ENCODE data around the gene TMEM132C. TPM values are rescaled to one million over a fixed set of nuclear protein-coding genes. Genes with fewer than 3 reads are reported as not detected.

Gene TMEM132C
- total RNA-seq, 2 experiments from 2014 or later = not detected

GRCh38 chr12:128266541-128267130 is 334 bp upstream of the TMEM132C start:
- Mint-ChIP-seq H3K4me1 (ENCODE audit: low read depth) (peaks cover 3% of the 10 kb centered on the region), H3K36me3 (ENCODE audit: low read depth) (no peaks in the 10 kb centered on the region), H3K27me3 (peaks cover 47% of the 10 kb centered on the region), H3K27ac (no peak overlapping the region), H3K4me3 (no peak overlapping the region), H3K9me3 (peaks cover 4% of the 10 kb centered on the region)
- ChIA-PET CTCF (no interaction called here), POLR2A (no interaction called here)
- no peak for TF ChIP-seq CTCF (IDR thresholded peaks at IDR 0.05)
- intact Hi-C loops (cut with micrococcal nuclease) = no loop called here
- ATAC-seq = no peak
- DNase-seq = no peak

DNA sequence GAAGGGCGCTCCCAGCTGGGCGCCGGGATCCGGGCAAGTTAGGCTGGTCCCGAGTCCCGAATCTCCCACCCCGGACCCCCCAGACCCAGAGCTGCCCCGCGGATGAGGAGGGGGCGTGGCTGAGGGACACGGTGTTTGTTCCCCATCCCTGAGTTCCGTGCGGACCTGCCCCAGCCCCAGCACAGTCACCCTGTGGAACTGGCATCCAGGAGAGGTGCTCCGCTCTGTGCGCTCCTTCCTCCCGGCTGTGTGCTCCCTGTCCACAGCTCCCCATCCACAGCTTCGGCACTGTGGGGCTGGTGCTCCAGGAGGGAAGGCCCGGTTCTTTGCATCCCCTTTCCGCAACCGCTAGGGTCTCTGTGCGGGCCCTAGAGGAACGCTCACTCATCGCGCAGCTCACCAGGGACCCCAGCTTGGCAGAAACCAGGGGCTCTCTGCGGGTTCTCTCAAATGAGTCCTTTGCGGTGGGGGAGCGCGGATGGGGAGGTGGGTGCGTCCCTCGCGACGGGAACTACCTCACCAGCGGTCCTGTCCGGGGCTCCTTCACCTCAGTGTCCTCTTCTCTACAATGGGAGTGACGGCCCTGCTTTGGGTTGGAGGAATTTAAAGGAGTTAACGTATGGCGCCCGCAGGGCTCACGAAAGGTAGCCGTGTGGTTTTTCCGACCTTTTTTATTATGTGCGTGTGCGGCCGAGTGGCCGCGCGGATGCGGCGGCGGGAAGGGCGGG is 845 bp downstream of the TMEM132C start:
- DNase-seq = no peak
- Mint-ChIP-seq H3K27me3 (peaks cover 47% of the 10 kb centered on the region), H3K9me3 (peaks cover 4% of the 10 kb centered on the region), H3K36me3 (ENCODE audit: low read depth) (no peaks in the 10 kb centered on the region), H3K27ac (no peak overlapping the region), H3K4me3 (no peak overlapping the region), H3K4me1 (ENCODE audit: low read depth) (peaks cover 3% of the 10 kb centered on the region)
- CTCF ChIA-PET = interaction anchor here (3.8 kb wide), 1 partner anchor 8 kb away, joined by 14 read pairs; no protein-coding TSS in a partner anchor
- ATAC-seq = no peak
- intact Hi-C loops (cut with micrococcal nuclease) = no loop called here
- no peak for TF ChIP-seq CTCF (IDR thresholded peaks at IDR 0.05)
- POLR2A ChIA-PET = no interaction called here

GRCh38 chr12:128268379-128268995 is 1.5 kb downstream of the TMEM132C start:
- H3K27ac Mint-ChIP-seq = no peak overlapping the region
- no peaks in the 10 kb centered on the region for H3K36me3 Mint-ChIP-seq (ENCODE audit: low read depth)
- peaks cover 4% of the 10 kb centered on the region for H3K9me3 Mint-ChIP-seq
- intact Hi-C loops (cut with micrococcal nuclease) = no loop called here
- CTCF ChIA-PET = interaction anchor here (3.8 kb wide), 1 partner anchor 9 kb away, joined by 14 read pairs; no protein-coding TSS in a partner anchor
- ATAC-seq = no peak
- no peak overlapping the region for H3K4me3 Mint-ChIP-seq
- no peak for DNase-seq
- TF ChIP-seq CTCF (IDR thresholded peaks at IDR 0.05) = no peak
- POLR2A ChIA-PET = no interaction called here
- H3K4me1 Mint-ChIP-seq (ENCODE audit: low read depth) = peaks cover 3% of the 10 kb centered on the region
- peaks cover 47% of the 10 kb centered on the region for H3K27me3 Mint-ChIP-seq

DNA sequence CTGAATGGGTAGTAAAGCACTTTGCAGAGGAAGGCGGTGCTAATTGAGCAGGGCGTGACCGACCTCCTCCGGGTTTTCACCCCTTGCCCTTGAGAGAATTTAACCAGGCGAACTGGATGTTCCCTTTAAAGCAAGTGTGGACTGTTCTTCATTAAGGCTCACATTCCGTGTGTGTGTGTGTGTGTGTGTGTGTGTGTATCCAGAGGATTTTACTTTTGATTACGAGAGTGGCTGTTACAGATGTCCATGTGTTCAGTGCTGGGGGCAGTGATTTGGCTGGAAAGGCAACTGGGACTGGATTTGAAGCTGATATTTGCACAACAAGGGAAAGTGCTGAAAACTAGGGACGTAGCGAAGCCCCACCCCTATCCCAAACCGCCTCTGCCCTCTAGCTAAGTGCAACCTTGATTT is 2.2 kb downstream of the TMEM132C start:
- peaks cover 3% of the 10 kb centered on the region for H3K4me1 Mint-ChIP-seq (ENCODE audit: low read depth)
- TF ChIP-seq CTCF (IDR thresholded peaks at IDR 0.05) = no peak
- peaks cover 3% of the 10 kb centered on the region for H3K9me3 Mint-ChIP-seq
- peaks cover 46% of the 10 kb centered on the region for H3K27me3 Mint-ChIP-seq
- intact Hi-C loops (cut with micrococcal nuclease) = no loop called here
- no peaks in the 10 kb centered on the region for H3K36me3 Mint-ChIP-seq (ENCODE audit: low read depth)
- H3K27ac Mint-ChIP-seq = no peak overlapping the region
- POLR2A ChIA-PET = no interaction called here
- no peak overlapping the region for H3K4me3 Mint-ChIP-seq
- CTCF ChIA-PET = interaction anchor here (3.8 kb wide), 1 partner anchor 10 kb away, joined by 14 read pairs; no protein-coding TSS in a partner anchor
- DNase-seq (no peak), ATAC-seq (no peak)

GRCh38 chr12:128276471-128276870 is 9.5 kb downstream of the TMEM132C start:
- Mint-ChIP-seq H3K27ac (no peak overlapping the region), H3K4me1 (ENCODE audit: low read depth) (no peaks in the 10 kb centered on the region), H3K27me3 (peaks cover under 1% of the 10 kb centered on the region), H3K9me3 (peaks cover 5% of the 10 kb centered on the region), H3K36me3 (ENCODE audit: low read depth) (no peaks in the 10 kb centered on the region), H3K4me3 (no peak overlapping the region)
- DNase-seq = no peak
- ChIA-PET CTCF (no interaction called here), POLR2A (no interaction called here)
- no peak for TF ChIP-seq CTCF (IDR thresholded peaks at IDR 0.05)
- intact Hi-C loops (cut with micrococcal nuclease) = no loop called here
- no peak for ATAC-seq

Data from activated CD8-positive, alpha-beta T cell treated with anti-CD3 and anti-CD28 coated beads for 36 hours (primary cell).